GM21723 (cell line): ENCODE results near the gene FGGY.
A peak's percentile ranks its signal among the peaks of the same experiment; 100 is the strongest.

Source experiments
- ATAC-seq: cut with Tn5 transposase; IDR thresholded peaks from one replicate; pipeline ENCODE4 v1.9.1; 2021; ENCODE audit warnings: mild to moderate bottlenecking, moderate library complexity; ENCODE audit not compliant: unreplicated experiment

The FGGY gene

DNA sequence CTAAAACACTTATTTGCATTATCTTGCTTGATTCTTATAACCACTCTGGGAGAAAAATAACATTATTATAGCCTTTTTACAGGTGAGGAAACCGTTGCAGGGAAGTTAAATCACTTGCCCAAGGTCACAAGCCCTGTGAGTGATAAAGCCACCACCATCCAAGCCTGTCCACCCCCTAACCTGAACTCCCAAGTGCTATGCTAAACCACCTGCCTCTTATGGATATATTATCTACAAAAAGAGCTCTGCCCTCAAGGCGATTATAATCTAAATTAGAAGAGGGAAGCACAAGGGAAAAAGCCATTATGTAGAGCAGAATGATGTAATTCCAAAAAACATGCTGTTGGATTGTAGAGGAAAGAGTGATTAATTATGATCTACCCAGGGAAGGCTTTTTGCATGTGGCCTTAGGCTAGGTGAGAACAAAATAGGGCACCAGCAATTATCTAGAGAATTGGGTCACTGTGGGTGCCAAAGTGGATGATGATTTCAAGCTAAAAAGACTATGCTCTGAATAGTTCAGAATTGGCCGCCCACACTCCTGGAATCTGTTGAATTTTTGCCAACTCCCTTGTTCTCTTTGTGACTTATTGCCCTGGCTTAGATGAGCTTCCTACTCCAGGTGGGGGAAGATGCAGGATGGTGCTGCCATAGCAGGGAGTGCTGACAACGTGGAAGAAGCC lies 205.3 kb downstream of the FGGY start:
- no peak for ATAC-seq

DNA sequence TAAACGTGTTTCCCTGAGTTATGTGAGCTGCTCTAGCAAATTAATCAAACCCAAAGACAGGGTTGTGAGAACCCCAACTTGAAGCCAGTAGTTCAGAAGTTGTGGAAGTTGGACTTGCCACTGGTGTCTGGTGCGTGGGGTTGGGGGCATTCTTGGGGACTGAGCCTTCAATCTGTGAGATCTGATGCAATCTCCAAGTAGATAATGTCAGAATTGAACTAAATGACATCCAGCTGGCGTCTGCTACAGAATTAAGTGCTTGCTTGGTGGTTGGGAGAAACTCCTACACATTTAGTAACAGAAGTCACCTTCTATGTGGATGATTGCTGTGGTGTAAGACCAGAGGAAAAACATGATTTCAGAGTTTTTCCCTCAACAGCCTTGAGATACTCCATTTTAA lies 207.4 kb downstream of the FGGY start:
- no peak for ATAC-seq

DNA sequence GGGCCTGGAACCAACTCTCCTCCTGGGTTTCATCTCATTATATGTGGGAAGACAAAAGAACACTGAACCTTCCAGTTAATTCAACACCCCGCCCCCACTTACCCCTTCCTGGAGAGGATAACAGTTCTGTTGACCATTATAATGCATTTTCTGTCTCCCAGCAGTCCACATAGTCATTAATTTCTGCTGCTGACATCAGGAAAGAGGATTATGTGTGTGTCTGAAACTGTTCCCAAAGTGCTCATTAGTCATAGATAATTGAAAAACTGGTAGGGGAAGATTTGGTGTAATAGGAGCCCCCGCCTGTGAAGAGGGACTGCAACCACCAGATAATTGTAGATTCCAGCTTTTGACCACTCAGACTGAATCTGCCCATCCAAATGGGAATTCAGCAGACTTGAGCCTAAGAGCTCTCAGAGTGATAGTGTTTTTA lies 208.7 kb downstream of the FGGY start:
- no peak for ATAC-seq

DNA sequence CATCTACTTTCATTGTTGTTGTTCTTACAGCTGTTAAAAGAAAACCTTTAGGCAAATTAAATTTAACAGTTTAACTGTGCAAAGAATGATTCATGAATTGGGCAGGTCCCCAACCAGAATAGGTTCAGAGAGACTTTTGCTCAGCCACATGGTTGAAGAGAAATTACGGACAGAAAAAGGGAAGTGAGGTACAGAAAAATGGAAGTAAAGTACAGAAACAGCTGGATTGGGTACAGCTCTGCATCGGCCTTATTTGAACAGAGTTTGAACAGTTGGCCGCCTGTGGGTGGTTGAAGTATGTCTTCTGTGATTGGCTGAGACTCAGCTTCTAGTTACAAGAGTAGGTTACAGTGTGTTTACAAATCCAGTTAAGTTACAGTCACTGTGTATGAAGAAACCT lies 210.1 kb downstream of the FGGY start:
- peak; percentile 90 for ATAC-seq

DNA sequence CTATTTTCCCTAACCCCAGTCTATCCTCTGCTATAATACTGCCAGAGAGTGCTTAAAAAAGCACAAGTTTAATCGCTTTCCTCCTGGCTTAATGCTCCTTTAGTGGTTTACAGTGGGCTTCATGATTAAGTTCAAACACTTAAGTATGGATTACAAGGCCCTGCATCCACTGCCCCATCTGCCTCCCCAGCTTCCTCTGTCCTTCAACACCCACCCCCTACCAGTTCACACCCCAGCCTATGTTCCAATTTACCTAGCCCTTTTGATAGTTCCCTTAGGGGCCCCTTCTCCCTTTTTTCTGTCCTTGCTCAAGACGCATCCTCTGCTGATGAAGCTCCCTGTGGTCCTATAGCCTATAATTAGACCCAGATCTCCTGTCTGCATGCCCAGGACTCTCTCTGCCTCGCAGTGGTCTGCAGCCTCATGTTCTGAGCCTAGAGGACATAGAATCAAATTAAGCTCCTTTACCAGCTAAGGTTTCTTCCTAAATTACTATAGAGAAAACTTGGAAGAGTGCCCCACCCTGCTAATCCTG lies 212.5 kb downstream of the FGGY start:
- ATAC-seq: no peak

DNA sequence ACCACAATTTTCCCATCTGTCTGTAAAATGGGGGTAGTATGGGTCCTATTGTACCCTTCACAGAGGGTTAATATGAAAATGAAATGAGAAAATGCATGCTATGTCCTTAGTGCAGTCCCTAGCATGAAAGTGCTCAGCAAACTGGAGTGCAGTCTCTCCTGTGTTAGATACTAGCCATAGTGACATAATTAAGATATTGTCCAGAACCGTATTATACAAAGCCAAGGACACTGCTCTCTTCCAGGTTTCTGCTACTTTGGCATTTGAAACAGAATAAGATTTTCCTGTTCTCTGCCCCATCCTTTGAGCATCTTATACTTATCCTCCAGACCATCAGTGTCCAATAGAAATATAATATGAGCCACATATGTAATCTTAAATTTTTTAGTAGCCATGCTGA lies 213.4 kb downstream of the FGGY start:
- ATAC-seq: no peak

DNA sequence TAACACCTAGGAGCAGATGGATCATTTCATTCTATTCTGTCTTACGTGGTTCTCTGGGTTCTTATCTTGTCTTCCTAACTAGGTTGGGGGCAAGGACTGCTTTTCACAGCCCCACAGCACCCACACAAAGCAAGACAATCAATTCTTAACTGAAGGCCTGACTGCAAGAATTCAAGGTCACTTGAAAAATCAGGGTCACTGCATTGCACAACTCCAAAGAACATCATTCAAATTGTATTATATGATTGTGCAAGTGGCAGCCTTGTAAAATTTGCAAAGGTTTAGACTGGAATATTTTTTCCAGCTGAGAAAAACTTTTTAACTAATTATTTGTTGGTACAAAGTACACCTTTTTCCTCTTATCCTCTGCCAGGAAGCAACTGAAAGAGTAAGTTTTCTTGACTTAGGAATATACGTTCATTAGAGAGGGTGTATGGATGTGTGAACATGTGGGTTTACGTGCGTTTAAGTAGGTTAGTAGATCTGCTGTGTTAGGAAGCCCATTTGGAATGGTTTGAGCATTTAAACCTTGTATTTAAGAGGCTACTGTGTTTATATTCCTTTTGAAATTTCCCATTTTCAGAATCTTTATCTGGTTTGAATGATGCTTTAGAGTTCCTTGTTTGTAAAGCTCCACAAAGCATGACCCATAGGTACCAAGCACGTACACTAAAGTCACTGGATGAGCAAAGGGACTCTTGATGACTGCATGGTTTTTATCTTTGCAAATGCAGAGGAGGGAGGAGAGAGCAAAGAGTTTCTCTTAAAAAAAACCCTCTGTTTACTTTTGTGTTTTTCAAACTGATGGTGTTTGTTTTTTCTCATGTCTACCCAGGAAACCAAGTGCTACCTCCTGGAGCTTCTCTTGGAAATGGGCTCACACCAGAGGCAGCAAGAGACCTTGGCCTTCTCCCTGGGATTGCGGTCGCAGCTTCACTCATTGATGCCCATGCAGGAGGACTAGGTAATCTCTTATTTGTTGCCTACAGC lies 214.9 kb downstream of the FGGY start:
- no peak for ATAC-seq

DNA sequence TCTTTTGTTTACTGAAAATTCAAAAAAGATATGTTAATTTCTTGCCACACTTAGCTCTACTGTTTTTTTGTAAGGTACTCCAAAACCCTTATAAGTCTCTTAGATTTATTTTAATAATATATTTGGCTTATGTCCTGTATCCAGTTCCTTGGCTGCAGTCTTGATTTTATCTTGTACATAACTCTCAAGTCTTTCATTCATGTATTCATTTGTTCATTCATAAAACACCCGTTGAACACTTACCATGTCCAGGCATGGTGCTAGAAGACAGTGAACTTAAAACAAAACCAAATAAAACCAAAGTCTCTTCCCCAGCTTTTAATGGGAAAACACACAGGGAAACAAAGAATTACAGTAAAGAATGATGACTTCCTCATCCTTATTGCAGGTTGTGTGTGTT lies 215.8 kb downstream of the FGGY start:
- no peak for ATAC-seq

DNA sequence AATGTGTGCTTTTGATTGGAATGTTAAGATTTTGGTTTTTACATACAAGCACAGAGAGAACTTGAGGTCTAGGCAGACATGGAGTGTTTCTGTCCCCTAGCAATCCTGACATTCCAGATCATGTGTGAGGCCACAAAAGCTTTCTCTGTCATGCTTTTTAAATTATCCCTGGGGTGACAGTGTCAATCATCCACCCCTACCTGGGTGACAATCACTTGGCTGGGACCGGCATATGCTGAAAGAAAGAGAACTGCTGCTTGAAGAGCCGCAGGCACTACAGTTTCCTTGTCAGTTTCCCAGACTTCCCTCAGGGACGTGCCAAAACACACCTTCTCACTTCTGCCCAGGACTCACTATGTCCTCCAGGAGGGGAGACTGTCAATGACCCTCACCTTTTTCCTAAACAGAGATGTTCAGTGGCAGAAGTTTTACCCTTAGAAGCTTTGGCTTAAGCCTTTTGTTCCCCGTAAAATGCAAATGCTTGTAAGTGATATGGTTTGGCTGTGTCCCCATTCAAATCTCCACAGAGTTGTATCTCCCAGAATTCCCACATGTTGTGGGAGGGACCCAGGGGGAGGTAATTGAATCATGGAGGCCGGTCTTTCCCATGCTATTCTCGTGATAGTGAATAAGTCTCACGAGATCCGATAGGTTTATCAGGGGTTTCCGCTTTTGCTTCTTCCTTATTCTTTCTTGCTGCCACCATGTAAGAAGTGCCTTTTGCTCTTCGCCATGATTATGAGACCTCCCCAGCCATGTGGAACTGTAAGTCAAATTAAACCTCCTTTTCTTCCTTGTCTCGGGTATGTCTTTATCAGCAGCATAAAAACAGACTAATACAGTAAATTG lies 217.4 kb downstream of the FGGY start:
- no peak for ATAC-seq

DNA sequence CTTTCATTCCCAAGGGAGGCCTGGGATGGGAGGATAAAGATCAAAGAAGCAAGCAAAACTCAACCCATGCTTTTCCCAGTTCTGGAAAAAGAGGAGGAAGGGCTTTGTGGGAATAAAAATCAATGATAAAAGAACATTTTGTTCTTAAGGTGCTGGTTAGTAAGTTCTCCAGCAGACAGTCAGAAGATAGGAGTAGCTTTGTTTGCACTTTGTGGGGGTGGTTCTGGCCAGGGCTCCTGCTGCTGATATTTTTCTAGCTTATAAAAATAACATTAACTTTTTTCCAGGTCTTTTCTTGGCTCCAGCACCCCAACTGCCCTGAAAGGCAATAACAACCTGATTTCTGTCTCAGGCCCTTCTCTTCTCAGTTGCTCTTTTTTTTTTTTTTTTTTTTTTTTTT lies 220.0 kb downstream of the FGGY start:
- no peak for ATAC-seq

DNA sequence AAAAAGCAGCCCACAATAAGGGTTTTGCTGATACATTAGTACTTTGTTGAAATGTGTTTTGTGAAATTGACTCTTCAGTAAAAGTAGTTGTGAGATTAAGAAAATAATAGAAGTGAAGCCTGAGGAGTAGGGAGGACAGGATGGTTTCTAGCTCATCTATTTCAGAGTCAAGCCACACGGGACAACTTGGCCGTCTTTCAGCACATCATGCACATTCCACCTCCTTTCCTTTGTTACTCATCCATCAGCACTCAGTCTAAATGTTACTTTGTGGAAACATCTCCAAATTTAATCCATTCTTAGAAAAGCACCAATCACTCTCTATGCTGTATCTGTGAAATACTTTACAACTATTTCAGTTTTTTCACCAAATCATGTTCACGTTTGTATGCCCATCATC lies 223.3 kb downstream of the FGGY start:
- no peak for ATAC-seq

DNA sequence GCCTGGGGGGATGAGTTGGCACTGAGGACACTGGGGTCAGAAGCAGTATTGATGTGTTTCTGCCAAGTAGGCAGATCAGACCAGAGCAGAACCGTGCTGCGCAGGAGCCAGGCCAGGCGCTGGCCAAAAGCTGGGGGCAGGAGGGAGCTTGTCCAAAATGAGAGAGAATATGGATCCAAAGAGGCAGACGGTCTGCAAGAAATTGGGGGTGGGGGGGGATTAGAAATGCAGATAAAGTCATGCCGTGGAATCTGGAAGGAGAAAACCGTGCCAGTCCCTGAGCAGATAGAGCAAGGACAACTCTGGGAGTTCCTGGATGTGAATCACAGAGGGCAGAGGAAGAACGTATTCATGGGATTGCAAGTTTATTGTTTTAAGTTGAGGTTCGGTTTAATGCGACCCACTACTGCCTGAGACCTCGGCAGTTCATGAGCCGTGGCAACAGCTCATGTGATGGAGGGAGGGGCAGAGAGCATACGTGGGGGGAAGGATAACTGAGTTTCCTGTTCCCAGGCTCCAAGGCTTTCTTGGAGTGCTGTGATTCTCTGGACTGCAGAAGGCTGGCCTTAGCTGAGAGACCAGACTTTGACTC lies 224.0 kb downstream of the FGGY start:
- no peak for ATAC-seq

DNA sequence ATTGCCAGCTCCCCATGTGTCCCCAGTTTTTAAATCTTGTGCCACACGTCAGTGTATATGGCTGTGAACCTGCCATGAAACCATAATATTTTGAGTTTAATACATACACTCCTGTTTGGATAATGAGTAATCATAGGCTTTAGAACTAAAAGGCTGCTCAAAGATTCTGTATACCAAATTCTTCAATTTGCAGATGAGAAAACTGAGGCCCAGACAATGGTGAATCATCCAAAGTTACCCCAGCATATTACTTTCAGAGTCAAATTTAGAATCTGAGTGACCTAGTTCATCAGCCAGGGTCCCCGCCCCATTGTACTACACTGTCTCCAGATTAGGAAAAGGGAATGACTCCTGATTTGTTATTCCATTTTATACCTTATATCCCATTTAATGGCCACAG lies 224.6 kb downstream of the FGGY start:
- ATAC-seq: no peak

DNA sequence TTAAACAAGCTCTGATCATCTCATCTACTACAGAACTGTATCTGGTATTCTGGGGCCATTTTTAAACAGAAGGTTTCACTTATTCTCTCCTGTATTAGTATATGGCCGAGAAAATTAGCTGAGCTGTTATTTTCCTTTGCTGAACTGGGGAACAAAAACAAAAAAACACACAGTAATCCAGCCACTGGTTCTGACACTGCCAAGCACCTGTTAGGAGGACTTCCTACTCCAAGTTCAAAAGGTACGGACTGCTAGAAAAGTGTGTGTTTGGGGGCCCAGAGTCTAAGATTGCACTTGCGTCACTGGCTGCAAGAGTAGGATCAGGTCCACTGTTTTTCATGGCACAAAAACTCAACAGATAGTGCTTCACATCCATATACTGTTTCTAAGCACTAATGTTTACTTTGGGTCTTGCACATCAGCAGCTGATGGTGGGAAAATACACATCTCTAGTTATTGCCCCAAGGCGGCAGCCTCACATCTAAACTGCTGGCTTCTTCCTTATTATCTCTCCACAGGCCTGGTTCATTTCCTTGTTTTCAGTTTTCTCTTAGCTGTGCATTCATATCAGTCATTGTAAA lies 226.1 kb downstream of the FGGY start:
- no peak for ATAC-seq

DNA sequence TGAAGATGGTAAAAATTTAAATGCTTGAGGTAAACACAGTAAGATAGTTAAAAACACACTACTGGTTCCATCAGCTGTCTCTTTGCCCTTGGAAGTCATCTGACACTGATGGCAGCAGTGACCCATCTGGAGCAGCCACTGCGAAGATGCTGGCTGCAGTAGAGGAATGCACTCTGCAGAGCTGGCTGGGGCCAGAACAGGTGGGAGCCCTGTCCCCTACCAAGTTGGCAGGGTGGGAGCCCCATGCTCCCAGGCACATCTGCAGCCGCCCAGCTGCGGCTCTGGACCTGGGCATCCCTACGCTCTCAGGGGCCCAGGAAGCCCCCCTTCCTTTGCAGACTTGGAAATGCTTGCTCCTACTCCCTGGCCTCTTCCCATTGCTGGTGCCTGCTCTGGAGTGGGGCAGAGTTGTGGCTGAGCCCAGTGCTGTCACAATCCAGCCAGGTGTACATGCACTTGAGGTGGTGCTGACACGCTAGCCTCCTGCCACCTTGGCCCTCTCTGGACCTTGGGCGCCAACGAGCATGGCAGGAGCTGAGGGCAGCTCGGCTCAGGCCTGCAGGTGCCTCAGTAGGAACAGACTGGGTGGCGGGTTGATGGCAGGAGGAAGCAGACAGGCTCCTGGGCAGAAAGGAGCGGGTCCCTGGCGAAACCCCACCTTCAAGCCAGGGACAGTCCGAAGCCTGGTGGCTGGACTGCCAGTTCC lies 227.0 kb downstream of the FGGY start:
- no peak for ATAC-seq

DNA sequence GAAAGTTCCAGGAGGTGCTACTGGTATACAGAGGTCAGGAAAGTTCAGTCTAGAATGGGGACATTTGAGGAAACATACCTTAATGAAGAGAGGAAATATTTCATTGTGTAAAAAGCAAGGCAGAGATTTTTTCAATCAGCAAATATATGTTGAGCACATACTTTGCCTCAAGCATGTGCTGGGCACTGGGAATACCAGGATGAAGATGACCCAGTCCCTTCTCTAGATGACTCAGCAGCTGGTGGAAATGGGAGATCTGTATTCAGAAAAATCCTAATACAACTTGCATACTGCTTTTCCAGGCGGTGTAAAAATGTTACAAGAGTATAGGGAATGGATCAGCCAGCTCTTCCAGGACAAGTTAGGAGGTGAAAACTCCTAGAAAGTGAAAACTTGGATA lies 229.3 kb downstream of the FGGY start:
- no peak for ATAC-seq

DNA sequence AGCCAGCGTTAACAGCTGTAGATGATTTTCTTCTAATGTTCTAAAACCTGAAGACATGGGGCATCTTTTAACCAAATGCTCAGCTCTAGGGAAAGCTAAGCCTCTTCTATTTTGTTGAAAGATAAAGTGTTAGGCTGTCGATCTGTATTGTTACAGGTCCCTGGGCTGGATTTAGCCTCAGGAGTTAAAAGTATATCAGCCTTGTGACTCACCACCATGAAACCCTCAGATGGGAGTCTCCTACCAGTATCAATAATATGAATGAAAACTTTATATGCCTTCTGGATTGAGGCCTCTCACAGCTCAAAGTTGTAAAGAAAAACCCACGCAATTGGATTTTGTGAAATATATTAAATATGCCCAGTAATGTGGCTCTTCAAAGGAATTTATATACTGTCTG lies 231.6 kb downstream of the FGGY start:
- no peak for ATAC-seq

DNA sequence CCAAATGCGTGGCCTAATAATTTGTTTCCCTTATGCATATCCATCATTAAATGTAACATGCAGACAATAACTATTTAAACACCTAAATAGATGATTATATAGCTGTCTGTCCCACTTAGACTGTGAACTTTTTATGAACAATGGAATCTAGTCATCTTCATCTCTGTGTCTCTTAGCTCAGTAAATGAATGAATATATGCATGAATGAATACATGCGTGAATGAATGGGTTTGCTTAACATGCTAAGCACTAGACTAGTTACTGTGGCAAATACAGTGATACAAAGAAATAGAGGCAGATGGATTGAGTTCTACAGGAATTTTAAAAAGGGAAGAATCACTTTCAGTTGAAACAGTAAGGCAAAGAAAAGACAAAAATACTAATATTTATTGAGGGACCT lies 232.0 kb downstream of the FGGY start:
- no peak for ATAC-seq

DNA sequence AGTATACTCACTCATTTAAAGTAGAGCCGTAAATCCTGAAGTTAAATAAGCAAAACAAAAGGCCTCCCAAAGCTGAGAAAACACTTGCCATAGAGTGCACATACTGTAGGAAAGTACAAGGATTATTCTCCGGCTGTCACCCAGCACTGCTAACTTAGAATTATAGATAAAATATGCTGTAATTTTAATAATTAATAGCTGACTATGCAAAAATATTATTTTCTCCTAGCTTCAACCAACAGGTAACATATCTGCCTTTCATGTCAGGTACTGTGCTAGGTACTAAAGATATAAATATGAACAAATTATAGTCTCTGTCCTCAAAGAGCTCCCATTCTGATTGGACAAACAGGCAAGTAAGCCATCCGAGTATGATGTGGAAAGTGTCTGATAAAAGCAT lies 233.2 kb downstream of the FGGY start:
- no peak for ATAC-seq

DNA sequence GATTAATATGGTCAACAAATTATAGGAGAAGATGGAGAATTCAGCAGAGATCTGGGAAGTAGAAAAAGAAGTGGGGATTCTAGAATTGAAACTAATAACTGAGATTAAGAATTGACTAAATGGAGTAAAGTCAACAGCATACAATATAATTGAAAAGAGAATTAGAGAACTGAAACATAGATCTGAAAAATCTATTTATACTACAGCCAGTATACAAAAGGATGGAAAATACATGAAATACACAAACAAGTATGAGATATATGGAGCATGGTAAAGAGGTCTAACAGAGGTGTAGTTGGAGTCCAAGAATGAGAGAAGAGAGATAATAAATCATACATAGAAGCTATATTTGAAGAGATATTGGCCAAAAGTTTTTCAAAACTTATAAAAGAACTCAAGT lies 235.2 kb downstream of the FGGY start:
- no peak for ATAC-seq
